ENCODE measurements around the gene SASH1. TPM values are rescaled to one million over a fixed set of nuclear protein-coding genes. Genes with fewer than 3 reads are reported as not detected.
A peak's percentile ranks its signal among the peaks of the same experiment; 100 is the strongest.

SASH1 gene
- total RNA-seq, 1 donor from 2014 or later, result 70.2 TPM

- H3K9me3 ChIP-seq, result no peaks in the 10 kb centered on the region
- TF ChIP-seq, protein P1, sequence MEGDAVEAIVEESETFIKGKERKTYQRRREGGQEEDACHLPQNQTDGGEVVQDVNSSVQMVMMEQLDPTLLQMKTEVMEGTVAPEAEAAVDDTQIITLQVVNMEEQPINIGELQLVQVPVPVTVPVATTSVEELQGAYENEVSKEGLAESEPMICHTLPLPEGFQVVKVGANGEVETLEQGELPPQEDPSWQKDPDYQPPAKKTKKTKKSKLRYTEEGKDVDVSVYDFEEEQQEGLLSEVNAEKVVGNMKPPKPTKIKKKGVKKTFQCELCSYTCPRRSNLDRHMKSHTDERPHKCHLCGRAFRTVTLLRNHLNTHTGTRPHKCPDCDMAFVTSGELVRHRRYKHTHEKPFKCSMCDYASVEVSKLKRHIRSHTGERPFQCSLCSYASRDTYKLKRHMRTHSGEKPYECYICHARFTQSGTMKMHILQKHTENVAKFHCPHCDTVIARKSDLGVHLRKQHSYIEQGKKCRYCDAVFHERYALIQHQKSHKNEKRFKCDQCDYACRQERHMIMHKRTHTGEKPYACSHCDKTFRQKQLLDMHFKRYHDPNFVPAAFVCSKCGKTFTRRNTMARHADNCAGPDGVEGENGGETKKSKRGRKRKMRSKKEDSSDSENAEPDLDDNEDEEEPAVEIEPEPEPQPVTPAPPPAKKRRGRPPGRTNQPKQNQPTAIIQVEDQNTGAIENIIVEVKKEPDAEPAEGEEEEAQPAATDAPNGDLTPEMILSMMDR (IDR thresholded peaks at IDR 0.05), result no peak
- H3K4me3 ChIP-seq, result peak overlapping the region in 1 of 2 donors; percentile 33
- peaks cover 7 to 12% of the 10 kb centered on the region in 2 donors for H3K4me1 ChIP-seq
- no peaks in the 10 kb centered on the region for H3K27me3 ChIP-seq
- intact Hi-C loops (cut with DNase I), result no loop called here
- peak overlapping the region in 1 of 2 donors; percentile 0 for H3K27ac ChIP-seq
- DNase-seq (ENCODE audit: low spot score in 2 of 2), result peak in 1 of 2 donors; percentile 78
- H3K36me3 ChIP-seq, result no peaks in the 10 kb centered on the region
Measured at GRCh38 chr6:148565930-148566663, 223.5 kb downstream of the SASH1 start.

DNA sequence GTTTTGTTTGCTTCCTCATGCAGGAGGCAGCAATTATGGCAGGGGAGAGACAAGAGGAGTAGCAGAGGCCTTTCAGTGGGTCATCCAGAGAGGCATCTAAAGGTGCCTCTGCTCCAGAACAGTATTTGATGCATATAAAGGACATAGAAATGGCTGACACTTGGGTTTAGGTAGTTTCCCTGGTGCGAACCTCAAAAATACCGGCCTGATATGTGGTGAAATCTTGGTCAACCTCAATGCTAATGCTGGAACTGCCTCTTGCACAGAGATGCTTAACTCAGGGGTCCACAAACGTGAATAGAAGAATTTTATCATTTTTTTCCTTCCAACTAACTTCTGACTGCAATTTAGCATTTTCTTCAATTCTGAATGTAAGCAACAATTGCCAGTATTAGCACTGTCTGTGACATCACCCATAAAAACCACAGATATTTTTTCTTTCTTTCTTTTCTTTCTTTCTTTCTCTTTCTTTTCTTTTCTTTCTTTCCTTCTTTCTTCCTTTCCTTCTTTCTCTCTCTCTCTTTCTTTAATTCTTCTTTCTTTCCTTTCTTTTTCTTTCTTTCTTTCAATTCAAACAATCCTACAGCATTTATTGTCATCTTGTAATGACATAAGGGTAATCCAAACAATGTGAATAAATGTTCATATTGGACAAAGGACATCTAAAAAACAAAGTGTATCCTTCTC is 224.2 kb downstream of the SASH1 start:
- Histone ChIP-seq H3K4me1 (peaks cover 7 to 12% of the 10 kb centered on the region in 2 donors), H3K27me3 (no peaks in the 10 kb centered on the region), H3K27ac (peak overlapping the region in 1 of 2 donors; percentile 0), H3K36me3 (no peaks in the 10 kb centered on the region), H3K9me3 (no peaks in the 10 kb centered on the region), H3K4me3 (no peak overlapping the region)
- DNase-seq (ENCODE audit: low spot score in 2 of 2), result no peak
- TF ChIP-seq, protein P1 (IDR thresholded peaks at IDR 0.05), result no peak
- intact Hi-C loops (cut with DNase I), result no loop called here

DNA sequence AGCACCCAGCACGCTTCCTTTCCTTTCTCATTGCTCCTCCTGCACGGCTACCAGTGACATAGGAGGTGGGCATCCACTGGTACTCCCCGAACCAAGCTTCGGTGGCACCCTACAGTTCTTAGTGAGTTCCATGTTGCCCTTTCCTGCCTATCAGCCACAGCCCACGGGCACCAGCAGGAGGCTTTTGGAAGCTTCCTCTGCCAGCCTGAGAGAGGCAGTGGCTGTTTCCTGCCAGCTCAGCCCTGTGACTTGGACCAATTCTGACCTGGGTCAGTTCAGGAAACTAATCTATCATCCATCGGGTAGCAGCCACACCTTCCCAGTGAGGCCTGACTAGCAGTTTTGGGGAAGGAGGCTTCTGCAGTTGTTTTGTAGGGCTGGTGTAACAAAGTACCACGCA is 227.8 kb downstream of the SASH1 start:
- no peaks in the 10 kb centered on the region for H3K9me3 ChIP-seq
- H3K27me3 ChIP-seq, result no peaks in the 10 kb centered on the region
- H3K4me3 ChIP-seq, result no peak overlapping the region
- no peaks in the 10 kb centered on the region for H3K36me3 ChIP-seq
- TF ChIP-seq, protein P1 (IDR thresholded peaks at IDR 0.05), result no peak
- no peak overlapping the region for H3K27ac ChIP-seq
- no peak for DNase-seq (ENCODE audit: low spot score in 2 of 2)
- H3K4me1 ChIP-seq, result peaks cover 7 to 12% of the 10 kb centered on the region in 2 donors
- intact Hi-C loops (cut with DNase I), result loop anchor here (10.0 kb wide), 1 partner anchor 304 kb away; no protein-coding TSS in a partner anchor

DNA sequence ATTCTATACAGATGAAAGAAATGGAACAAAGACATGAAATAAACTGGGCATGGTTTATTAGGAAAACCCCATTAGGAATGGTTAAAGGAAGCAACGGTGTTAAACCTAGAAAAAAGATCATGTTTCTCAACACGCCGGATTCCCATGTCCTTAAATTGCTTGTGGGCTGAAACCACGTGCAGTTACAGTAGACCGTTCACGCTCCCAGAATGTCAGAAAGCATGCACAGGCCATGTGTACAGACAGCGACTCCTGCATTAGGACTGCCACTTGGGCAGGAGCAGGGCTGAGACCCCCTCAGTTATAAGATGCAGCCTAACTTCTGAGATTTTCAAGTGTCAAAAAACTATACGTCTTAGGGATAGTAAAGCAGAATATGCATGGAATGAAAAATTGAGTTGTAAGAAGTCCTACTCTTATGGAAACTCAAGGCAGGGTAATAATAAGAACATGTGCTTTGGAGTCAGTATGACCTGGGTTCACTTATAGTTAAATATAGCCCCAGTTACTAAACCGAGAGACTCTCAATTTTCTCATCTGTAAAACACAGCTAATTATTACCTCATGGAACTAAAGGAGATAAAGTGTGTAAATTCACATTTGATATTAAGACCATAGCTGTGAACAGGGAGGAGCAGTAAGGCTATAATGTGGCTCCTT is 230.2 kb downstream of the SASH1 start:
- Histone ChIP-seq H3K27me3 (no peaks in the 10 kb centered on the region), H3K36me3 (no peaks in the 10 kb centered on the region), H3K4me3 (no peak overlapping the region), H3K27ac (no peak overlapping the region), H3K9me3 (no peaks in the 10 kb centered on the region), H3K4me1 (no peaks in the 10 kb centered on the region)
- TF ChIP-seq, protein P1 (IDR thresholded peaks at IDR 0.05), result no peak
- intact Hi-C loops (cut with DNase I), result loop anchor here (10.0 kb wide), 1 partner anchor 302 kb away; no protein-coding TSS in a partner anchor
- DNase-seq (ENCODE audit: low spot score in 2 of 2), result no peak

DNA sequence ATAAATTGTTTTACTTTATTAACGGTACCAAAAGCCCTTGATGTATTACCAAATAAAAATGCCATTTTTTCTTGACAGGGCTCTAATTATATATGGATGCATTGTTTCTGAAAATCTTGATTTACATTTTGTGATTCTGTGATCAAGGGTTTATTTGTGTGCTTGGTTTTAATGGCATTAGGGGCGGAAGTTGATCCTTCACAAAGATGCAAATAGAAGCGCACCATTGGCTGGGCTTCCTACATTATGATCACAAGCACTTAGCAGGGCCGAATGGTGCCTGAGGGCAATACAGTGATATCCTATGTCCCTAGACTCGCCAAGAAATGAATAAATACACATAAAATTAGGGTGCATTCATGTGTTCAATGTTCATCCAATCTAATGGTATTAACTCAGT is 231.3 kb downstream of the SASH1 start:
- intact Hi-C loops (cut with DNase I), result loop anchor here (10.0 kb wide), 1 partner anchor 301 kb away; no protein-coding TSS in a partner anchor
- peaks cover 0 to 4% of the 10 kb centered on the region in 2 donors for H3K4me1 ChIP-seq
- TF ChIP-seq, protein P1 (IDR thresholded peaks at IDR 0.05), result no peak

More for the DNA sequence above, 231.3 kb downstream of the SASH1 start:
- H3K9me3 ChIP-seq, result no peaks in the 10 kb centered on the region
- H3K27ac ChIP-seq, result no peak overlapping the region
- DNase-seq (ENCODE audit: low spot score in 2 of 2), result no peak
- no peaks in the 10 kb centered on the region for H3K27me3 ChIP-seq
- no peak overlapping the region for H3K4me3 ChIP-seq
- no peaks in the 10 kb centered on the region for H3K36me3 ChIP-seq
